Measurements from ENCODE around the gene STXBP4. TPM values are rescaled to one million over a fixed set of nuclear protein-coding genes. Genes with fewer than 3 reads are reported as not detected.

STXBP4 gene
- total and polyA plus RNA-seq, 3 donors from 2014 or later: 4.7 to 25.8 (median 19.3) TPM

- TF ChIP-seq CTCF (IDR thresholded peaks at IDR 0.05): no peak
- TF ChIP-seq POLR2A (IDR thresholded peaks at IDR 0.05): no peak
- no peaks in the 10 kb centered on the region for H3K27me3 ChIP-seq
- 72 to 78% methylated on average over 3 of the region's 3 CpGs for WGBS, 2 donors
- H3K27ac ChIP-seq: no peak overlapping the region
- DNase-seq: no peak
- no peak overlapping the region for H3K4me3 ChIP-seq
- intact Hi-C loops (cut with DNase I; ENCODE audit: low total_unique reads): no loop called here
- no peaks in the 10 kb centered on the region for H3K4me1 ChIP-seq
- H3K36me3 ChIP-seq (ENCODE audit: low read depth, missing control alignments): no peaks in the 10 kb centered on the region
- no peaks in the 10 kb centered on the region for H3K9me3 ChIP-seq
Observed at GRCh38 chr17:54927525-54927924, 41.0 kb upstream of the STXBP4 start.

- no peak overlapping the region for H3K27ac ChIP-seq
- no peaks in the 10 kb centered on the region for H3K36me3 ChIP-seq (ENCODE audit: low read depth, missing control alignments)
- no peaks in the 10 kb centered on the region for H3K9me3 ChIP-seq
- no peak for TF ChIP-seq CTCF (IDR thresholded peaks at IDR 0.05)
- no peak for TF ChIP-seq POLR2A (IDR thresholded peaks at IDR 0.05)
- 83 to 91% methylated on average over 1 of the region's 1 CpG for WGBS, 2 donors
- H3K4me1 ChIP-seq: no peaks in the 10 kb centered on the region
- no peak overlapping the region for H3K4me3 ChIP-seq
- H3K27me3 ChIP-seq: no peaks in the 10 kb centered on the region
- no peak for DNase-seq
- intact Hi-C loops (cut with DNase I; ENCODE audit: low total_unique reads): no loop called here
Observed at GRCh38 chr17:54932711-54933110, 35.9 kb upstream of the STXBP4 start.

- Histone ChIP-seq H3K9me3 (no peaks in the 10 kb centered on the region), H3K4me3 (no peak overlapping the region), H3K36me3 (ENCODE audit: low read depth, missing control alignments) (no peaks in the 10 kb centered on the region), H3K27ac (no peak overlapping the region), H3K4me1 (no peaks in the 10 kb centered on the region), H3K27me3 (no peaks in the 10 kb centered on the region)
- WGBS, 2 donors: 89 to 91% methylated on average over 3 of the region's 3 CpGs
- DNase-seq: no peak
- intact Hi-C loops (cut with DNase I; ENCODE audit: low total_unique reads): no loop called here
- no peak for TF ChIP-seq CTCF (IDR thresholded peaks at IDR 0.05)
- TF ChIP-seq POLR2A (IDR thresholded peaks at IDR 0.05): no peak
Observed at GRCh38 chr17:54933921-54934320, 34.6 kb upstream of the STXBP4 start.

- intact Hi-C loops (cut with DNase I; ENCODE audit: low total_unique reads): no loop called here
- Histone ChIP-seq H3K4me3 (no peak overlapping the region), H3K27ac (no peak overlapping the region), H3K4me1 (no peaks in the 10 kb centered on the region), H3K27me3 (no peaks in the 10 kb centered on the region), H3K36me3 (ENCODE audit: low read depth, missing control alignments) (no peaks in the 10 kb centered on the region), H3K9me3 (no peaks in the 10 kb centered on the region)
- no peak for DNase-seq
- whole genome bisulfite sequencing, 2 donors: 91 to 93% methylated on average over 5 of the region's 5 CpGs
- TF ChIP-seq POLR2A (IDR thresholded peaks at IDR 0.05): no peak
- no peak for TF ChIP-seq CTCF (IDR thresholded peaks at IDR 0.05)
Observed at GRCh38 chr17:54935471-54935870, 33.1 kb upstream of the STXBP4 start.

GRCh38 chr17:54937018-54937417 lies 31.5 kb upstream of the STXBP4 start:
- H3K36me3 ChIP-seq (ENCODE audit: low read depth, missing control alignments): no peaks in the 10 kb centered on the region
- no peak for TF ChIP-seq POLR2A (IDR thresholded peaks at IDR 0.05)
- TF ChIP-seq CTCF (IDR thresholded peaks at IDR 0.05): no peak

More at GRCh38 chr17:54937018-54937417, 31.5 kb upstream of the STXBP4 start:
- Histone ChIP-seq H3K9me3 (no peaks in the 10 kb centered on the region), H3K27ac (no peak overlapping the region), H3K4me3 (no peak overlapping the region), H3K4me1 (no peaks in the 10 kb centered on the region), H3K27me3 (no peaks in the 10 kb centered on the region)
- intact Hi-C loops (cut with DNase I; ENCODE audit: low total_unique reads): no loop called here
- no peak for DNase-seq
- WGBS, 2 donors: 70 to 80% methylated on average over 5 of the region's 5 CpGs
